NCI-H1694 treated with DMSO at 0.1 percent for 48 hours (cell line): ENCODE data around the gene PLXNC1.

Experiments used
- DNase-seq: peaks from one replicate; lab custom pipeline; 2025; lab: John Stamatoyannopoulos, UW

PLXNC1 gene

DNA sequence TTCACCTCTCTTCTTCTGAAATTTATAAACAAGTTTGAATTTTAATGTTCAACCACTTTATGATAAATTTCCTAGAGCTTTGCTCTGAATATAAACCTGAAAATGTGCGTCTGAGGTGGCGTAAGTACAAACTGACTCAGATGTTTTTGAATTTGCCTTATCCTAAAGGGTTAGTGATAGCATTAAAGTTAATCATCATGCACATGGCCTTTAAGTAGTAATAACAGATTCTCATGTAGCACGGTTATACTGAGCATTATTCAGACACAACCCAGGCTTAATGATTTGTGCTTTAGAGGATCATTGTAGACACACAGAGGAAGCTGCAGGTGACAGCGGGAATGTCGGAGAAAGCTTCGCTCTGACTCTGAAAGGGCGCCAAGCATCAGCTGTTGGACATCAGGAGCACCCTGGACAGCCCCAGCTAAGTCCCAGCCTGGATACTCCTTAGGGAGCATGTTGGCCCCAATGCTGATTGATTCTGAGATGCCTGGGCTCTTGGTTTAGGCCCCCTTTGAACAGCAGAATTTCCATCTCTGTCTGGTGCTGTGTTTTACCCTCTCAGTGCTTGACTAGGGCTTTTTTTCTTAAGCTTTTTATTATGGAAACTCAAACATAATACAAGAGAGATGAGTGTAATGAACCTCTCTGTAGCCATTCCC, 91.1 kb downstream of the PLXNC1 start:
- no peak for DNase-seq

GRCh38 chr12:94240171-94240570, 91.8 kb downstream of the PLXNC1 start:
- no peak for DNase-seq

DNA sequence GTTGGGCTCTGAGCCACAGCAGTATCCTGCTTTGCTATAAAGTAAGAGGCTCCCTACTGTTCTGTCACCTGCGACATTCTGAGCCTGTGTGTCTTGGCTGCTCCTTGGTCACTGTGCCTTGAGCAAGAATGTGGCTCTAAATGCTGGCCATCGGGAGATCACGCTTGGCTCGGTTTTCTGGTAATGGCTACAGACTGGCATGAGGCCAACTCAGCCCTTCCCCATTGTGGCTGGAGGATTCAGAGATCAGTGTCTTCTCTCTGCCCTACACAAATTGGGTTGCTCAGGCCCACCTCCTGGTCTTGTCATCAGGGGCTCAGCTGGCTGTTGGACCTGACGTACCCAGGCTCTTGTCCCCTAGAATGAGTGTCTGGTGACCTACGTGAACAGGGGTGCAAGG, 94.5 kb downstream of the PLXNC1 start:
- no peak for DNase-seq

- DNase-seq, result no peak
Measured at GRCh38 chr12:94244165-94245133, 96.1 kb downstream of the PLXNC1 start.

DNA sequence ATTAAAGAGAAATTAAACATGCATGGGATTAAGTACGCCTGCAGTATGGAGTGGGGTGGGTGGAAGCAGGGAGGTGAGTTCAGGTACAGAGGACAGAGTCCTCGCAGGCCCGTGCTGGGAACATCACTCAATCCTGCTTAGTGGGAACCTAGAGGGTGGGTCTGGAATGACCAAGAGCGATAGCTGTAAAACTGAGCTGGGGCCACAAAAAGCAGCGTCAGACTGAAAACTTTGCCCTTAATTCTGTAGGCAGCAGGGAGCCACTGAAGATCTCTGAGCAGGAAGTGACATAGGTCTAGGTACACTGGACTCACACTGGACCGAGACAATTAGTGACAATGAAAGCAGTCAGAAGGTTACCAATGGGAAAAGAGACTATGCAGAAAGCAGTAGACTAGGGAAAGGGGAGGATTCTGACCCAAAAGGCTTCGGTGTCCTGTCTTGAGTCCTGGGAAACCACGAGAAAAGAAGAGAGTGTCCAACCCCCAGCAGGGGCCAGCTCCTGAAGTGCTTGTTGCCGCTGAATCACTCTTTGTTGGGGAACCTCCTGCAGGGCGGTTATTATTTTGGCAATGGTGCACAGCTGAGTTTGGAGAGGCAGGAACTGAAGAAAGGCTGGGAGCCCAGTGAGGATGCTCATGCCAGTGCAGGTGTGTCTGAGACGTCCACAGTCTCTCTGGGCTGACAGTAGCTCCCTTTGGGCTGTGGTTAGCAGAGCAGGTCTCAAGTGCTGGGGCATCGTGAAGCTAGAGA, 97.4 kb downstream of the PLXNC1 start:
- DNase-seq, result no peak

- no peak for DNase-seq
Measured at GRCh38 chr12:94247246-94247645, 98.9 kb downstream of the PLXNC1 start.

GRCh38 chr12:94248582-94248981, 100.2 kb downstream of the PLXNC1 start:
- no peak for DNase-seq

DNA sequence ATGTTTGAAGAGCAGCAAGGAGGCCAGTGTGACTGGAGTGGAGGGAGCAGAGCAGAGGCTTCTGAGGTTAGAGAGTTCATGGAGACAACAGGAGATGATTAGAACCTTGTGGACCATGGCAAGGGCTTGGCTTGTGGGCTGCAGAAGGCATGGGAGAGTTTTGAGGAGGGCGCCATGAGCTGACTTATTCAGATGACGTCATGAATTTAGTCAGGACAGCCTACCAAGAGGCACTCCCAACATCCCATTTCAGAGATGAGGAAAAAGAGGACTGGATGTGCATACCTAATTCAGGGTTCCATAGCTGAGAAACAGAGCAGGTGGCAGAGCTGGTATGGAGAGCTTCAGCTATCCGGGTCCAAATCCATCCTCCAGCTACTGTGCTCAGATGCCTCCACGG, 101.8 kb downstream of the PLXNC1 start:
- DNase-seq, result no peak

DNA sequence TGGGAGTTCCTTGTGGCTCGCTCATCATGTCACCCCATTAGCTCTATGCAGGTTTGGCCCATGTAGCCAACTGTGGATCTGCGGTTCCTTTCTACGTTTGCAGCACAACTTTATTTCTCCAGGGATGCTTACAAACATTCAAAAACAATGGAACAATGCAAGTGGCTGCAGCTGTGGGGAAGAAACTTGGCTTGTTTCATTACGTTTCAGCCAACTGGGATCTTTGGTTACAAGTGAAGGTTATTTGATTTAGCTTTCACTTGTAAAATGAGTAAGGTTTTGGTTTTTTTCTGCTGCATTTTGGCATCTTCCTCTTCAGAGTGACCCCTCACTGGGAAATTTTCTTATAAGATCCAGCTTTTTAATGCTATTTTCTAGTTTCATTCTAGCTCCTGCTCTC, 105.9 kb downstream of the PLXNC1 start:
- no peak for DNase-seq

- DNase-seq, result no peak
Measured at GRCh38 chr12:94255006-94255405, 106.6 kb downstream of the PLXNC1 start.

DNA sequence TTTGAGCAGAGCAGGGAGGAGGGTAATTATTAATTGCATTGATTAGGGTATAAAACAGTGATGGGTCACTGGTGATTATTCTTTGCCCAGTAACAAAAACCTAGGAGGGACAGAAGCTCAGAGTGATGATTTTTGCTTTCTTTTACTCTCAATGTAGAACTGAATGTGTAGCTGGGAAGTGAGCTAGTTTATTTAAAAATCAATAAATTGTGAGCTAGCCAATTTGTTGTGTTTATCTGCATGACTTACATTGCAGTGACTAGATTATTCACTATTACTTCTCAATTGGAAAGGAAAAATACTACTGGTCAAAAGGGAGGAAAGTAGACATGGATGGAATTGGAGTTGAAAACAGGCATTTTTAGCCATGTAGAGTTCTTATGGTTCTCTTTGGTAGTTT, 107.1 kb downstream of the PLXNC1 start:
- DNase-seq, result no peak

GRCh38 chr12:94258593-94258992, 110.2 kb downstream of the PLXNC1 start:
- no peak for DNase-seq

GRCh38 chr12:94260017-94260416, 111.6 kb downstream of the PLXNC1 start:
- DNase-seq, result no peak

DNA sequence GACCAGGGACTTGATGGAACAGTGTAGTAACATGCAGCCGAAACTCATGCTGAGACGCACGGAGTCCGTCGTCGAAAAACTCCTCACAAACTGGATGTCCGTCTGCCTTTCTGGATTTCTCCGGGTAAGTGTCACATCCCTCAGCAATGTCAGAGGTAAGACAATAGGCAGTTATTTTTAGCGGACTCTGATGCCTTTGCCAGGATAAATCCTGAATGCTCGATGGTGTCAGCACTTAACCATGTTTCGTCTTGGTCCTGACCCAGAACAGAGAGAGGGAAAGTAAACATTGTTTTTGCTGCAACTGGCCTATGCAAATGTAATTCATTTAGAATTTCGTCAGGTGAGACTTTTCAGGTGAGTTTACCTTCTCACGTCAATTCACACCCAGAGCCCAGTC, 112.3 kb downstream of the PLXNC1 start:
- DNase-seq, result no peak

GRCh38 chr12:94261119-94261518, 112.7 kb downstream of the PLXNC1 start:
- no peak for DNase-seq

GRCh38 chr12:94261786-94262185, 113.4 kb downstream of the PLXNC1 start:
- no peak for DNase-seq

DNA sequence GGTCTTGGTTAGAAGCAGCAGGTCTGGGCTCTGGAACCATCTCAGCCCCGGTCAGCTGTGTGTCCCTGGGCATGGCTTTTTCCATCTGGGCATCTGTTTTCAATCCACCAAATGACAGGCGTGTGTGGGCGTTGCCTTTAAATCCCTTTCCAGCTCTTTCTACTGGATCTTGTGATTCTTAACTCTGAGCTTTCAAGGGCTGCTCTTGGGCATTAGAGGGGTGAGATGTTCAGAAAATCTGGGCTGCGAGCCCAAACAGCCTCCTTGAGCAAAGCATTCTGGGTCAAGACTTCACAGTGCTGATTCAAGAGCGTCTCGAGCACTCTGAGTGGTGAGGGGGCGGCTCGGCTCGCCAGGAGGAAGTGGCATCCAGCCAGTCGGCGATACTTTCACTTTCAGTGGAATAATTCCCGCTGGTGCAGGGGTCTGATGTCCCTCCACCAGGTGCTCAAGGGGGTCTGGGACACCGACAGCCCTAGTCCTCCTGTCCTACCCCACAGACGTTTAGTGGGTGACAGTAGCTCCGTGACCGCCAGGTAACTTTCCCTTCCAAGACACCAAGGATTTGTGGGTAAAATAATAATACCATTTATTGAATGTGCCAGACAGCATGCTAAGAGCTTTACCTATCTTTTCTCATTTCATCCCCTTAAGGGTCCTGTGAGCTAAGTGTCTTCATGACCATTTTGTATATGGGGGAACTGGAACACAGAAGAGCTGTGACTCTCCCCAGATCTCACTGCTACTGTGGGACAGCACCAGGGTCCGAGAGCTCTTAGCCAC, 114.0 kb downstream of the PLXNC1 start:
- no peak for DNase-seq

- no peak for DNase-seq
Measured at GRCh38 chr12:94263011-94263811, 114.8 kb downstream of the PLXNC1 start.

GRCh38 chr12:94263905-94264561, 115.7 kb downstream of the PLXNC1 start:
- no peak for DNase-seq

- no peak for DNase-seq
Measured at GRCh38 chr12:94264736-94265485, 116.5 kb downstream of the PLXNC1 start.
